Smooth muscle cell (in vitro differentiated cells): ENCODE results near the gene C2CD4C. TPM values are rescaled to one million over a fixed set of nuclear protein-coding genes. Genes with fewer than 3 reads are reported as not detected.

Experiments used
- DNase-seq: peaks from one replicate; lab custom pipeline; 2025; ENCODE audit not compliant: unreplicated experiment; lab: John Stamatoyannopoulos, UW
- H2AFZ ChIP-seq: fragments of 200-600 bp; sonication (generic); 2 replicates; pipeline ENCODE4 v1.6.0; 2016; ENCODE audit warnings: antibody characterized with exemption, low read depth, mild to moderate bottlenecking
- H3F3A ChIP-seq: fragments of 200-600 bp; sonication (generic); 2 replicates; pipeline ENCODE4 v1.6.0; 2017; ENCODE audit warnings: antibody characterized with exemption, low read depth
- H3K27ac ChIP-seq: fragments of 200-600 bp; sonication (generic); 2 replicates; pipeline ENCODE4 v1.5.1; 2016; ENCODE audit warnings: low read depth, mild to moderate bottlenecking
- H3K27me3 ChIP-seq: fragments of 200-600 bp; sonication (generic); 2 replicates; pipeline ENCODE4 v1.6.1; 2016; ENCODE audit warnings: low read depth, mild to moderate bottlenecking
- H3K36me3 ChIP-seq: fragments of 200-600 bp; sonication (generic); 2 replicates; pipeline ENCODE4 v1.5.1; 2016; ENCODE audit warnings: low read depth
- H3K4me1 ChIP-seq: fragments of 200-600 bp; sonication (generic); 2 replicates; pipeline ENCODE4 v1.5.1; 2016; ENCODE audit warnings: low read depth
- H3K4me2 ChIP-seq: fragments of 200-600 bp; sonication (generic); 2 replicates; pipeline ENCODE4 v1.6.0; 2016; ENCODE audit warnings: mild to moderate bottlenecking
- H3K4me3 ChIP-seq: fragments of 200-600 bp; sonication (generic); 2 replicates; pipeline ENCODE4 v1.5.1; 2016; ENCODE audit warnings: mild to moderate bottlenecking
- H3K79me2 ChIP-seq: fragments of 200-600 bp; sonication (generic); 2 replicates; pipeline ENCODE4 v1.6.0; 2016; ENCODE audit warnings: low read depth, mild to moderate bottlenecking
- H3K9ac ChIP-seq: fragments of 200-600 bp; sonication (generic); 2 replicates; pipeline ENCODE4 v1.6.0; 2016; ENCODE audit warnings: low read depth
- H3K9me3 ChIP-seq: fragments of 200-600 bp; sonication (generic); replicated peaks from 2 replicates; pipeline ENCODE4 v1.5.1; 2016; ENCODE audit warnings: low read depth
- H4K20me1 ChIP-seq: fragments of 200-600 bp; sonication (generic); 2 replicates; pipeline ENCODE4 v1.6.0; 2016; ENCODE audit warnings: low read depth
- WGBS: methylation state at CpG from one replicate; pipeline ENCODE4 v1.1.7; 2016; ENCODE audit warnings: low lambda C conversion rate; 5-methylcytosine and 5-hydroxymethylcytosine counted together
- polyA plus RNA-seq: library from polyadenylated mRNA; unstranded; fragments of >200 nt; fragmentation: Nextera tagmentation; extraction: Ambion mirVana; gene quantifications from 2 replicates; pipeline ENCODE4 v1.2.1, GENCODE V29; 2016
- total RNA-seq: library from RNA; depleted of rRNA; stranded (reverse); fragments of >200 nt; gene quantifications from 2 replicates; pipeline ENCODE4 v1.2.3, GENCODE V29; 2014
- TF ChIP-seq, protein P1 (sequence below): fragments of 200-600 bp; sonication (generic); IDR thresholded peaks from 2 replicates; pipeline ENCODE4 v1.5.1; 2017; ENCODE audit warnings: borderline replicate concordance, mild to moderate bottlenecking, antibody characterized with exemption; ENCODE audit not compliant: insufficient read depth, poor library complexity, severe bottlenecking

C2CD4C gene
- total and polyA plus RNA-seq, 2 experiments from 2014 or later: 0.63 to 3.7 TPM

GRCh38 chr19:447816-448560, 39.0 kb upstream of the C2CD4C start:
- Histone ChIP-seq H3K9ac (no peak overlapping the region), H3F3A (peaks cover 7% of the 10 kb centered on the region), H3K4me2 (no peak overlapping the region), H2AFZ (no peak overlapping the region), H3K27ac (peak overlapping the region; percentile 4), H3K4me3 (no peak overlapping the region), H3K27me3 (no peaks in the 10 kb centered on the region), H3K79me2 (no peaks in the 10 kb centered on the region), H4K20me1 (no peaks in the 10 kb centered on the region), H3K9me3 (no peaks in the 10 kb centered on the region), H3K4me1 (no peaks in the 10 kb centered on the region), H3K36me3 (no peaks in the 10 kb centered on the region)
- WGBS: 53% methylated on average over 31 of the region's 31 CpGs
- TF ChIP-seq, protein P1, sequence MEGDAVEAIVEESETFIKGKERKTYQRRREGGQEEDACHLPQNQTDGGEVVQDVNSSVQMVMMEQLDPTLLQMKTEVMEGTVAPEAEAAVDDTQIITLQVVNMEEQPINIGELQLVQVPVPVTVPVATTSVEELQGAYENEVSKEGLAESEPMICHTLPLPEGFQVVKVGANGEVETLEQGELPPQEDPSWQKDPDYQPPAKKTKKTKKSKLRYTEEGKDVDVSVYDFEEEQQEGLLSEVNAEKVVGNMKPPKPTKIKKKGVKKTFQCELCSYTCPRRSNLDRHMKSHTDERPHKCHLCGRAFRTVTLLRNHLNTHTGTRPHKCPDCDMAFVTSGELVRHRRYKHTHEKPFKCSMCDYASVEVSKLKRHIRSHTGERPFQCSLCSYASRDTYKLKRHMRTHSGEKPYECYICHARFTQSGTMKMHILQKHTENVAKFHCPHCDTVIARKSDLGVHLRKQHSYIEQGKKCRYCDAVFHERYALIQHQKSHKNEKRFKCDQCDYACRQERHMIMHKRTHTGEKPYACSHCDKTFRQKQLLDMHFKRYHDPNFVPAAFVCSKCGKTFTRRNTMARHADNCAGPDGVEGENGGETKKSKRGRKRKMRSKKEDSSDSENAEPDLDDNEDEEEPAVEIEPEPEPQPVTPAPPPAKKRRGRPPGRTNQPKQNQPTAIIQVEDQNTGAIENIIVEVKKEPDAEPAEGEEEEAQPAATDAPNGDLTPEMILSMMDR: no peak
- no peak for DNase-seq

DNA sequence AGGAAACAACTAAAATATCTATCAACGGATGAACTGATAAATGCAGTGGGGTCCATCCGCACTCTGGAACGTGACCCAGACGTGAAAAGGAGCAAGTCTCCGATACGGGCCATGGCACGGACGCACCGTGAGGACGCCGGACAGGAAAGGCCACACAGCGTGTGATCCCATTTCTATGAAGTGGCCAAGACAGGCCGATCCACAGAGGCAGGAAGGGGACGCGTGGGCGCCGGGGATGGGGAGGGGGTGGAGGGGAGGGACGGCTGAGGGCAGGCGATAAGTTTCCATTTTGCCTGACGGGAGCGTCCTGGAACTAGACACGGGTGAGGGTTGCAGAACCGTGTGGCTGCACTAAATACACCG, 38.1 kb upstream of the C2CD4C start:
- H2AFZ ChIP-seq: no peak overlapping the region
- DNase-seq: no peak

GRCh38 chr19:444677-445210, 35.8 kb upstream of the C2CD4C start:
- Histone ChIP-seq H3K4me1 (no peaks in the 10 kb centered on the region), H3K9ac (no peak overlapping the region), H2AFZ (no peak overlapping the region), H3F3A (no peaks in the 10 kb centered on the region), H3K36me3 (no peaks in the 10 kb centered on the region), H3K79me2 (no peaks in the 10 kb centered on the region), H3K4me3 (no peak overlapping the region), H3K9me3 (no peaks in the 10 kb centered on the region), H3K4me2 (no peak overlapping the region), H3K27me3 (no peaks in the 10 kb centered on the region), H4K20me1 (no peaks in the 10 kb centered on the region), H3K27ac (no peak overlapping the region)
- DNase-seq: no peak
- WGBS: 97% methylated on average over 26 of the region's 26 CpGs
- TF ChIP-seq, protein P1: no peak

More for the DNA sequence above, 38.1 kb upstream of the C2CD4C start:
- Histone ChIP-seq H3K4me1 (no peaks in the 10 kb centered on the region), H3K79me2 (no peaks in the 10 kb centered on the region), H4K20me1 (no peaks in the 10 kb centered on the region), H3K4me2 (no peak overlapping the region), H3K27me3 (no peaks in the 10 kb centered on the region), H3F3A (peaks cover 7% of the 10 kb centered on the region), H3K9me3 (no peaks in the 10 kb centered on the region), H3K4me3 (no peak overlapping the region), H3K36me3 (no peaks in the 10 kb centered on the region), H3K27ac (no peak overlapping the region), H3K9ac (no peak overlapping the region)
- TF ChIP-seq, protein P1: no peak
- WGBS: 82% methylated on average over 21 of the region's 24 CpGs

DNA sequence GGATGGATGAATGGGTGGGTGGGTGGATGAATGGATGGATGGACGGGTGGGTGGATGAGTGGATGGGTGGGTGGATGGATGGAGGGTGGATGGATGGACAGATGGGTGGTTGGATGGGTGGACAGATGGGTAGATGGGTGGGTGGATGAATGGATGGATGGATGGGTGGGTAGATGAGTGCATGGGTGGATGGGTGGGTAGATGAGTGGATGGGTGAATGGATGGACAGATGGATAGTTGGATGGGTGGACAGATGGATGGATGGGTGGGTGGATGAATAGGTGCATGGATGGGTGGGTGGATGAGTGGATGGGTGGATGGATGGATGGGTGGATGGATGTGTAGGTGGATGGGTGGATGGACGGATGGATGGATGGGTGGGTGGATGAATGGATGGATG, 34.1 kb upstream of the C2CD4C start:
- Histone ChIP-seq H3K9me3 (no peaks in the 10 kb centered on the region), H4K20me1 (no peaks in the 10 kb centered on the region), H3K79me2 (no peaks in the 10 kb centered on the region), H3K4me1 (no peaks in the 10 kb centered on the region), H3K36me3 (no peaks in the 10 kb centered on the region), H2AFZ (no peak overlapping the region), H3K4me3 (no peak overlapping the region), H3K9ac (no peak overlapping the region), H3F3A (no peaks in the 10 kb centered on the region), H3K27ac (no peak overlapping the region), H3K27me3 (no peaks in the 10 kb centered on the region), H3K4me2 (no peak overlapping the region)
- 100% methylated on average over 1 of the region's 2 CpGs for WGBS
- no peak for DNase-seq
- TF ChIP-seq, protein P1: no peak
